BE2C (cell line): ENCODE data around the gene PDGFD.

Experiments used
- DNase-seq: peaks from one replicate; pipeline ENCODE4 v3.0.0-alpha.2; 2020
- H3K27me3 ChIP-seq: fragments of 250-450 bp; sonication (Bioruptor Pico); 2 replicates; pipeline ENCODE4 v1.5.1; 2020; ENCODE audit warnings: mild to moderate bottlenecking
- H3K36me3 ChIP-seq: fragments of 250-450 bp; sonication (Bioruptor Pico); 2 replicates; pipeline ENCODE4 v1.5.1; 2020; ENCODE audit warnings: mild to moderate bottlenecking
- H3K4me1 ChIP-seq: fragments of 250-450 bp; sonication (Bioruptor Pico); 2 replicates; pipeline ENCODE4 v1.5.1; 2020
- H3K4me3 ChIP-seq: 2 replicates; pipeline ENCODE4 v1.5.1; 2011; ENCODE audit warnings: low read depth, low read length
- H3K9me3 ChIP-seq: fragments of 250-450 bp; sonication (Bioruptor Pico); 2 replicates; pipeline ENCODE4 v1.5.1; 2020
- TF ChIP-seq, protein P1 (sequence below): IDR thresholded peaks from 2 replicates; pipeline ENCODE4 v1.5.1; 2012; ENCODE audit warnings: mild to moderate bottlenecking, low read depth, low read length

The PDGFD gene

DNA sequence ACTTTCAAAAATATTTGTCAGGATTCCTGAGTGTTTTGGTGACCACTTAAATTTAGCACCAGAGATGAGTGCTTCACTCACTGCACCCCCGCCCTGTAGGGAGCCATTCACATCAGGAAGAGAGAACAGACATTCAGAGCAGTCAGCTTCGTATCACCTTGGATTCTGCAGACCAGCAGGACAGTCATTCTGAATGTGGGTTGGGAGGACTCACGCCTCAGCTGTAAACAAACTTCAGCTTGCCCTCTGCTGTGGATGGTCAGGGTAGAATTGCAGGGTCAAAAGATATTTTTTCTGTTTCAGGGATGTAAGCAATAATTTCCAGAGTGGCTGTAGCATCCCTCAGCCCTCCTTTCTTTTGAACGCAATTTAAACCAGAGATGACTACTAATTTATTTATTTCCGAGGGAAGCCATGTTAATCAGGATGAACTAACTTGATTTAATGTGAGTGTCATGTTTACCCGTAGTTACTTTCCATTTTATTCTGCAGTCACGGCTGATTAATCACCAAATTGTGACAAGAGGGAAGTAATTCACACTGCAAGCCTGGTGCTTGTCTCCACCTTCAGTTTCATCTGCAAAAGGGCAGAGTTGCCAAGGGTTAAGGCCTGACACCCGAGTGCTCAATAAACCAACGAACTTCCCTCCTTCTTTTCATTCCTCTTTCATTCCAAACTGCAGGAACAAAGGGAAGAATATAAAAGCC, 301.7 kb downstream of the PDGFD start:
- Histone ChIP-seq H3K4me3 (no peak overlapping the region), H3K4me1 (no peaks in the 10 kb centered on the region), H3K27me3 (no peaks in the 10 kb centered on the region), H3K9me3 (no peaks in the 10 kb centered on the region), H3K36me3 (no peaks in the 10 kb centered on the region)
- TF ChIP-seq, protein P1, sequence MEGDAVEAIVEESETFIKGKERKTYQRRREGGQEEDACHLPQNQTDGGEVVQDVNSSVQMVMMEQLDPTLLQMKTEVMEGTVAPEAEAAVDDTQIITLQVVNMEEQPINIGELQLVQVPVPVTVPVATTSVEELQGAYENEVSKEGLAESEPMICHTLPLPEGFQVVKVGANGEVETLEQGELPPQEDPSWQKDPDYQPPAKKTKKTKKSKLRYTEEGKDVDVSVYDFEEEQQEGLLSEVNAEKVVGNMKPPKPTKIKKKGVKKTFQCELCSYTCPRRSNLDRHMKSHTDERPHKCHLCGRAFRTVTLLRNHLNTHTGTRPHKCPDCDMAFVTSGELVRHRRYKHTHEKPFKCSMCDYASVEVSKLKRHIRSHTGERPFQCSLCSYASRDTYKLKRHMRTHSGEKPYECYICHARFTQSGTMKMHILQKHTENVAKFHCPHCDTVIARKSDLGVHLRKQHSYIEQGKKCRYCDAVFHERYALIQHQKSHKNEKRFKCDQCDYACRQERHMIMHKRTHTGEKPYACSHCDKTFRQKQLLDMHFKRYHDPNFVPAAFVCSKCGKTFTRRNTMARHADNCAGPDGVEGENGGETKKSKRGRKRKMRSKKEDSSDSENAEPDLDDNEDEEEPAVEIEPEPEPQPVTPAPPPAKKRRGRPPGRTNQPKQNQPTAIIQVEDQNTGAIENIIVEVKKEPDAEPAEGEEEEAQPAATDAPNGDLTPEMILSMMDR: no peak
- DNase-seq: no peak
